ES-I3 (cell line): ENCODE measurements around the gene MTHFD1L.

ENCODE experiments used
- H3K36me3 ChIP-seq: 2 replicates; pipeline ENCODE4 v1.6.1; 2013; ENCODE audit warnings: mild to moderate bottlenecking, low read length, control low read depth, moderate library complexity; ENCODE audit not compliant: insufficient read depth
- H3K4me1 ChIP-seq: 2 replicates; pipeline ENCODE4 v1.6.1; 2013; ENCODE audit warnings: mild to moderate bottlenecking, control low read depth, low read length; ENCODE audit not compliant: insufficient read depth
- H3K9ac ChIP-seq: 2 replicates; pipeline ENCODE4 v1.6.1; 2013; ENCODE audit warnings: low read depth, mild to moderate bottlenecking, low read length, moderate library complexity
- H3K9me3 ChIP-seq: 2 replicates; pipeline ENCODE4 v1.6.1; 2013; ENCODE audit warnings: mild to moderate bottlenecking, low read length, moderate library complexity; ENCODE audit not compliant: control insufficient read depth, insufficient read depth

MTHFD1L gene

GRCh38 chr6:150898399-150899170 is 33.1 kb downstream of the MTHFD1L start:
- peaks cover 7% of the 10 kb centered on the region for H3K4me1 ChIP-seq
- H3K9me3 ChIP-seq = no peaks in the 10 kb centered on the region
- no peak overlapping the region for H3K9ac ChIP-seq
- peaks cover 4% of the 10 kb centered on the region; the same call in 1 of the 2 replicates for H3K36me3 ChIP-seq

DNA sequence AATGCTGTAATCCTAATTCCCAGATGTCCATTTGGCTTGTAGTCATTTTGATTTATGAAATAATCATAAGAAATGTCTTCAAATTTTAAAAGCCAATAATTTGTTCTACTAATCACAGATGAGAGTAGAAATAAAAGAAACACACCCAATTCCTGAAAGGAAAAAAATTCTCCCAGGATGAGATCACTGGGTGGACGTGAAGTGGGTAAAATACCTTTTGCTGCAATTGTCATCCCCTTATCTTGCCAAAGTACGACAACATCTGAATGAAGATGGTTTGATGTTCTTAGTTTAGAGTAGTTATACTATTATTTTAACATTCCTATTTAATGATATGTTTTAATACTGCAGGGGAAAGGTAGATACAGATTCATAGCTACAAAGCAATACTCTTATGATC is 33.7 kb downstream of the MTHFD1L start:
- Histone ChIP-seq H3K4me1 (peaks cover 7% of the 10 kb centered on the region), H3K36me3 (peaks cover 3% of the 10 kb centered on the region; the same call in 1 of the 2 replicates), H3K9me3 (no peaks in the 10 kb centered on the region), H3K9ac (no peak overlapping the region)

GRCh38 chr6:150900049-150900448 is 34.5 kb downstream of the MTHFD1L start:
- Histone ChIP-seq H3K4me1 (peaks cover 7% of the 10 kb centered on the region), H3K9me3 (no peaks in the 10 kb centered on the region), H3K9ac (no peak overlapping the region), H3K36me3 (peaks cover 3% of the 10 kb centered on the region; the same call in 1 of the 2 replicates)

DNA sequence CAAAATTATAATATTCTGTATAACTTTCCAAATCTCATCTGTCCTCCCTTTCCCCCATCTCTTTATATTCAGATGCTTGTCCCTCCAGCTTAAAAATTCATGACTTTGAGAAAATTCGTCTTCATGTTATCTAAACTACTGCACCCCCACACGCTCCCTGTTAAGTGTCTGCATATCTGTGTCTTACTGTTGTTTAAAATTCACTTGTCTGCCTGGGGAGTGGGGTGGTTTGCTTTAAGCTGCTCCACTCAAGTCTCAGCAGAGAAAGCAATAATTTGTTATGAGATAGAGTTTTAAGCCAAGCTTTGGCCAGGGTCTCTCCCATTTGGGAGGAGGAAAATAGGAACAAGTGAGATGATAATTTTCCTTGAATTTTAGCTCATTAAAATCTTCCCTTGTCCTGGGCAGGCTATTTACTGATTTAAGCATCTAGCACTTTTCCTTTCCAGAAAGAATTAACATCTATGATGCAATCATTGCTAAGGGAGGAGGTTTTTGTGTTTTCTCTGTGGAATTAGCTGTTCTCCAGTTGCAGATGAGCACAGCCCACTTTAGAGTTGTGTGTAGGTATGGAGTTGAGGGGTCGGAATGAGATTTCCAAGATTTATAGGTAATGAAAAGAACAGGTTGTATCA is 36.8 kb downstream of the MTHFD1L start:
- Histone ChIP-seq H3K4me1 (peaks cover 7% of the 10 kb centered on the region), H3K9me3 (no peaks in the 10 kb centered on the region), H3K9ac (no peak overlapping the region), H3K36me3 (peaks cover 9% of the 10 kb centered on the region)

DNA sequence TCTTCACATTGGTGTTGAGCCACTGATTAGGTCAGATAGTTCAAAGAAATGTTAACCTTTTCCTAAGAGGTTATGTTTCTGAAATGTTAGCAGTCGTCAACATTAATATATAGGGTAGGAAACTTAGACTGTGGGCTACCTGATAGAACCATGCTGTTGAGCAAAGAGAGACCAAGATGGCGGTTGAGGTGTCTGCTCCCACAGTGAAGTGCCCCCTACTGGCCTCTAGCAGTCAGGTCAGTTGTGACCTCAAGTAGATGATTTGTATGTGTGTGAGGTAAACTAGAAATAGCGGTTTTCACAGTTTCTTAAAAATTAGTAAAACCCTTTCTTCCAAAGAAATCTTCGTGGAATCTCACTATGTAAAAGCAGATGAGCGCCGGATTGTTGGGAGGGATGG is 40.3 kb downstream of the MTHFD1L start:
- no peak overlapping the region for H3K9ac ChIP-seq
- H3K4me1 ChIP-seq = no peaks in the 10 kb centered on the region
- H3K36me3 ChIP-seq = peaks cover 7% of the 10 kb centered on the region
- no peaks in the 10 kb centered on the region for H3K9me3 ChIP-seq

- Histone ChIP-seq H3K9ac (no peak overlapping the region), H3K4me1 (no peaks in the 10 kb centered on the region), H3K36me3 (peaks cover 7% of the 10 kb centered on the region), H3K9me3 (no peaks in the 10 kb centered on the region)
These were observed 41.3 kb downstream of the MTHFD1L start for GRCh38 chr6:150906641-150907326.

- Histone ChIP-seq H3K36me3 (peaks cover 9% of the 10 kb centered on the region), H3K9me3 (no peaks in the 10 kb centered on the region), H3K4me1 (no peaks in the 10 kb centered on the region), H3K9ac (no peak overlapping the region)
These were observed 41.9 kb downstream of the MTHFD1L start for GRCh38 chr6:150907383-150907782.

DNA sequence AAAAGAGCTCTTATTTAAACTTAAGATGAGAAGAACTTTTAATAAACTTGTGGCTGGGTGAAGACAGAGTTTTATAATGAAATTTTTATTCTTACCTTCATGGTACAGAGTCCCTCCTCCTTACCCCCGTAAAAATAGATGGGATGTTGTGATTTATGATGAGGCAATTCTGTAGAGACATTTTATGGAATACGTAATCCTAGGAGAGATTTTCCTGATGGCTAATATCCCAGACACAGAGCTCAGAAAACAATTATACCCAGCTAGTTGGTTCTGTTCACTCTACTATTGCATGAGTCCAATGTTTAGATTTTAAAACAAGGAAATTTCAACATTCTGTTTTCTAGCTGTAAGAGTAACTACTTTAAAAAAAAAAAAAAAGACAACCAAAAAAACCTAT is 43.4 kb downstream of the MTHFD1L start:
- Histone ChIP-seq H3K36me3 (peaks cover 10% of the 10 kb centered on the region), H3K9me3 (no peaks in the 10 kb centered on the region), H3K4me1 (no peaks in the 10 kb centered on the region), H3K9ac (no peak overlapping the region)

DNA sequence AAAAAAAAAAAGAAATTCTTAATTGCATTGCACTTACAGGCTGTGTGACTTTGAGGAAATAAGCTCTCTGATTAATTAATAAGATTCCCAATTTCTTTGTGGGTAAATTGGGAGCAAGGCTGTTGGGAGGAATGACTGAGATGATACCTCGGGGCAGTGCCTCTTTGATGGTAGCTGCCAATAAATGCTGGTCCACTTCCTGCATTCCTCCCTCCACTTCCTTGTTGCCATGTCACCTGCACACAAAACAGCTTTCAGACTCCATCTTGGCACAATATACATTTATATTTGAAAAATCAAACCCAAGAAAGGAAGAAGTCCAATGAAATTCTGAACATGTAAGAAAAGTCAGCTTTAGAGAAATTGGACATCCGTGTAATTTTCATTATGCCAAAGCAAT is 45.1 kb downstream of the MTHFD1L start:
- Histone ChIP-seq H3K9ac (no peak overlapping the region), H3K4me1 (no peaks in the 10 kb centered on the region), H3K36me3 (peaks cover 7% of the 10 kb centered on the region), H3K9me3 (no peaks in the 10 kb centered on the region)

- H3K9ac ChIP-seq = no peak overlapping the region
- peaks cover 8% of the 10 kb centered on the region for H3K36me3 ChIP-seq
- H3K9me3 ChIP-seq = no peaks in the 10 kb centered on the region
- H3K4me1 ChIP-seq = no peaks in the 10 kb centered on the region
These were observed 48.9 kb downstream of the MTHFD1L start for GRCh38 chr6:150914372-150914771.

GRCh38 chr6:150915131-150915879 is 49.8 kb downstream of the MTHFD1L start:
- no peaks in the 10 kb centered on the region for H3K9me3 ChIP-seq
- no peaks in the 10 kb centered on the region for H3K4me1 ChIP-seq
- peaks cover 17% of the 10 kb centered on the region for H3K36me3 ChIP-seq
- H3K9ac ChIP-seq = no peak overlapping the region

GRCh38 chr6:150915880-150916265 is 50.4 kb downstream of the MTHFD1L start:
- Histone ChIP-seq H3K4me1 (no peaks in the 10 kb centered on the region), H3K9me3 (no peaks in the 10 kb centered on the region), H3K36me3 (peaks cover 17% of the 10 kb centered on the region), H3K9ac (no peak overlapping the region)

DNA sequence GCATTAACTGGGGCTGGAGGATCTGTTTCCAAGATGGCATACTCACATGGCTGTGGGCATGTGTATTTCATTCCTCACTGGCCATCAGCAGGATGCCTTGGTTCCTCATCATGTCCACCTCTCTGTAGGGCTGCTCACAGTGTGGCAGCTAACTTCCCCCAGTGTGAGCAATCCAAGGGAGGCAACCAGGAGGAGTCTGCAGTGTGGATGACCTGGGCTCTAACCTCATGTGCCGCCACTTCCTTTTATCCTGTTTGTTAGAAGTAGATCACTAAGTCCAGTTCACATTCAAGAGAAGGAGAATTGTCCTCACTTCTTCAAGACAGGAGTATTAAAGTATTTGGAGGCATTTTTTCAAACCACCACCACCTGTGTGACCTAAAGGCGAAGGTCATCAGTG is 54.4 kb downstream of the MTHFD1L start:
- Histone ChIP-seq H3K9ac (no peak overlapping the region), H3K4me1 (no peaks in the 10 kb centered on the region), H3K36me3 (peaks cover 19% of the 10 kb centered on the region), H3K9me3 (no peaks in the 10 kb centered on the region)

GRCh38 chr6:150922137-150922536 is 56.6 kb downstream of the MTHFD1L start:
- Histone ChIP-seq H3K4me1 (no peaks in the 10 kb centered on the region), H3K9ac (no peak overlapping the region), H3K36me3 (peaks cover 21% of the 10 kb centered on the region)

More at GRCh38 chr6:150922137-150922536, 56.6 kb downstream of the MTHFD1L start:
- H3K9me3 ChIP-seq = no peaks in the 10 kb centered on the region
